Measurements from ENCODE around the gene EIF2S2. TPM values are rescaled to one million over a fixed set of nuclear protein-coding genes. Genes with fewer than 3 reads are reported as not detected.
A peak's percentile ranks its signal among the peaks of the same experiment; 100 is the strongest.

EIF2S2 gene
- total RNA-seq, 1 experiment from 2014 or later: 179 TPM

DNA sequence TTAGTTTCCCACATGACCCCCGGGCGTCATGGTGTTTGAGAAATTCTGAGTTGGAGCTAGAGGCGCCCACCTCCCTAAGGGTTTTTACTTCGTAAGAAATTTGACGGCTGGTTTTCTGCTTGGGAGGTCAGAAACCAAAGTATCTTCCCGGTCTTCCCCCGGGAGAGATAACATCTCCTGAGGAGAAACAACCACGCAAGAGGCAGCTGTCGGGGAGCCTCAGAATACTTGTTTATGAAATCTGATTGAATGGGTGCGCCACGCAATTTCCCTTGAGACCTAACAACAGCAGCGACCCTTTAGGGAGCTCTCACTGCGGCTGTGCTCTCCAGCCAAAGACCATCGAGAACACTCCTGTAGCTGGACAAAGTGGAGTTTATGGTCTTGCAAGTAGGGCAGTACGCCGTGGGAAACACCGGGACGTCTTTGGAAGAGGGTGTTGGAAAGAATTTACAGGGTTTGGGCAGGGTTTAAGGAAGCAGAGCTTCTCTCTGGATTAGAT lies 608 bp upstream of the EIF2S2 start:
- TF ChIP-seq, protein P1, sequence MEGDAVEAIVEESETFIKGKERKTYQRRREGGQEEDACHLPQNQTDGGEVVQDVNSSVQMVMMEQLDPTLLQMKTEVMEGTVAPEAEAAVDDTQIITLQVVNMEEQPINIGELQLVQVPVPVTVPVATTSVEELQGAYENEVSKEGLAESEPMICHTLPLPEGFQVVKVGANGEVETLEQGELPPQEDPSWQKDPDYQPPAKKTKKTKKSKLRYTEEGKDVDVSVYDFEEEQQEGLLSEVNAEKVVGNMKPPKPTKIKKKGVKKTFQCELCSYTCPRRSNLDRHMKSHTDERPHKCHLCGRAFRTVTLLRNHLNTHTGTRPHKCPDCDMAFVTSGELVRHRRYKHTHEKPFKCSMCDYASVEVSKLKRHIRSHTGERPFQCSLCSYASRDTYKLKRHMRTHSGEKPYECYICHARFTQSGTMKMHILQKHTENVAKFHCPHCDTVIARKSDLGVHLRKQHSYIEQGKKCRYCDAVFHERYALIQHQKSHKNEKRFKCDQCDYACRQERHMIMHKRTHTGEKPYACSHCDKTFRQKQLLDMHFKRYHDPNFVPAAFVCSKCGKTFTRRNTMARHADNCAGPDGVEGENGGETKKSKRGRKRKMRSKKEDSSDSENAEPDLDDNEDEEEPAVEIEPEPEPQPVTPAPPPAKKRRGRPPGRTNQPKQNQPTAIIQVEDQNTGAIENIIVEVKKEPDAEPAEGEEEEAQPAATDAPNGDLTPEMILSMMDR (IDR thresholded peaks at IDR 0.05; ENCODE audit: unreplicated experiment): no peak
- peaks cover 49% of the 10 kb centered on the region for H3K4me1 Mint-ChIP-seq (ENCODE audit: low read depth, unreplicated experiment)
- no peaks in the 10 kb centered on the region for H3K9me3 Mint-ChIP-seq (ENCODE audit: low read depth, unreplicated experiment)
- CTCF ChIA-PET: interaction anchor here (0.6 to 2.0 kb wide), 18 partner anchors 11 to 1682 kb away, joined by 3 to 9 read pairs (median 4); partner anchors contain the start of genes PXMP4 and TP53INP2
- peak overlapping the region; percentile 99 for H3K4me3 Mint-ChIP-seq (ENCODE audit: low read depth, unreplicated experiment)
- intact Hi-C loops (cut with micrococcal nuclease; ENCODE audit: unreplicated experiment): loop anchor here (1.0 to 10.0 kb wide), 2 partner anchors 17 to 448 kb away; partner anchors contain the start of genes ACTL10 and C20orf144
- peaks cover 57% of the 10 kb centered on the region for H3K36me3 Mint-ChIP-seq (ENCODE audit: insufficient read depth, unreplicated experiment)
- H3K27me3 Mint-ChIP-seq (ENCODE audit: unreplicated experiment): no peaks in the 10 kb centered on the region
- TSS peak; percentile 96 for BruUV-seq (replicated peaks)
- peak; percentile 36 for DNase-seq
- peak overlapping the region; percentile 100 for H3K27ac Mint-ChIP-seq (ENCODE audit: unreplicated experiment)

DNA sequence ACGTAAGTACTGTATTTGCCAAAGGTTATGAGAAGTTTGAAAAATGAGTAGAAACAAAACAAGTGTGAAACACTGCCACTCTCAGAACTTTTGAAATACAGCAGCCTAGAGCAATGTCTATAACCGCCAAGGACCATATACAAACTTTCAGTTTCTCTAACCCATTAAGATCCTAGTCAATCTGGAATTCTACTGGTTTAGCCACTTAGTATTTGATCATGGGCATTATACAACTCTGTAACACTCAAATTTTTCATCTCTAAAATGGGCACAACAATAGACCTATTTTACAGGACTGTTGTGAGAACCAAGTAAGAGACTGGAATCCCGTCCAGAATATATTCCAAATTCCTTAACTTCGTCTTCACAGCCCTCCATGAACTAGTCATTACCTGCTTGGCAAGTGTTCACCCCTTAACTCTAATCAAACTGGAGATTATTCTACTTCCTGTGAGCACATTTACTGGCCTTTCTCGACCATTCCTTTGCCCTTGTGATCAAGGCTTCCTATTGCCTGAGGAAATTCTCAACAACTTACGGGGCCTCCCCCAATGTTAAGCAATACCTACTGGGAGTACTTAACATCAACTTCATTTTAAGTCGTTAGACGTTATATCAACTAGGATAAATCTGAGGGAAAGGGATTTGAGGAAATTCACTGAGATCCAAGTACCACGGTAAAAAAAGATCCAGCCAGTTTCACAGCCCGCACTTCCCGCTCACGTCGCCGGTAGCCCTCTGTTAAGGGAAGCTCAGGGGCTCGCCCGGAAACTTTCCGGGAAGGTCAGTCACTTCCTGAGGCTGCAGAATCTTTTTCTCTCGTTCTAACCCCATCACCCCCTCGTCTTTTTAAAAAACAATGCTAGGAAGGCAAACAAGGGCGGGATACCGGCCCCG lies 1.1 kb downstream of the EIF2S2 start:
- DNase-seq: peak; percentile 26
- intact Hi-C loops (cut with micrococcal nuclease; ENCODE audit: unreplicated experiment): loop anchor here (10.0 kb wide), 1 partner anchor 446 kb away; the partner anchor contains the start of genes ACTL10 and C20orf144
- CTCF ChIA-PET: interaction anchor here (1.8 to 2.0 kb wide), 2 partner anchors 19 to 118 kb away, joined by 4 to 6 read pairs; no protein-coding TSS in a partner anchor
- Mint-ChIP-seq H3K36me3 (ENCODE audit: insufficient read depth, unreplicated experiment) (peaks cover 73% of the 10 kb centered on the region), H3K27ac (ENCODE audit: unreplicated experiment) (peak overlapping the region; percentile 100), H3K9me3 (ENCODE audit: low read depth, unreplicated experiment) (no peaks in the 10 kb centered on the region), H3K4me1 (ENCODE audit: low read depth, unreplicated experiment) (peaks cover 50% of the 10 kb centered on the region), H3K27me3 (ENCODE audit: unreplicated experiment) (no peaks in the 10 kb centered on the region), H3K4me3 (ENCODE audit: low read depth, unreplicated experiment) (peak overlapping the region; percentile 99)
- TF ChIP-seq, protein P1 (IDR thresholded peaks at IDR 0.05; ENCODE audit: unreplicated experiment): no peak
- BruUV-seq (replicated peaks): TSS peak; percentile 32

GRCh38 chr20:34110025-34110744 lies 1.9 kb downstream of the EIF2S2 start:
- Mint-ChIP-seq H3K36me3 (ENCODE audit: insufficient read depth, unreplicated experiment) (peaks cover 81% of the 10 kb centered on the region), H3K9me3 (ENCODE audit: low read depth, unreplicated experiment) (no peaks in the 10 kb centered on the region), H3K27me3 (ENCODE audit: unreplicated experiment) (no peaks in the 10 kb centered on the region), H3K4me1 (ENCODE audit: low read depth, unreplicated experiment) (peaks cover 58% of the 10 kb centered on the region), H3K4me3 (ENCODE audit: low read depth, unreplicated experiment) (peak overlapping the region; percentile 99), H3K27ac (ENCODE audit: unreplicated experiment) (peak overlapping the region; percentile 100)
- TF ChIP-seq, protein P1 (IDR thresholded peaks at IDR 0.05; ENCODE audit: unreplicated experiment): no peak
- CTCF ChIA-PET: interaction anchor here (0.7 kb wide), 2 partner anchors 78 to 85 kb away, joined by 3 read pairs; no protein-coding TSS in a partner anchor
- no TSS peak for BruUV-seq (replicated peaks)
- intact Hi-C loops (cut with micrococcal nuclease; ENCODE audit: unreplicated experiment): loop anchor here (10.0 kb wide), 1 partner anchor 445 kb away; the partner anchor contains the start of genes ACTL10 and C20orf144
- no peak for DNase-seq

GRCh38 chr20:34109442-34109841 lies 2.6 kb downstream of the EIF2S2 start:
- CTCF ChIA-PET: interaction anchor here (0.7 kb wide), 2 partner anchors 78 to 84 kb away, joined by 3 read pairs; no protein-coding TSS in a partner anchor
- no peaks in the 10 kb centered on the region for H3K27me3 Mint-ChIP-seq (ENCODE audit: unreplicated experiment)
- BruUV-seq (replicated peaks): no TSS peak
- no peak for DNase-seq
- peak overlapping the region; percentile 45 for H3K27ac Mint-ChIP-seq (ENCODE audit: unreplicated experiment)
- peaks cover 66% of the 10 kb centered on the region for H3K4me1 Mint-ChIP-seq (ENCODE audit: low read depth, unreplicated experiment)
- peak overlapping the region; percentile 99 for H3K4me3 Mint-ChIP-seq (ENCODE audit: low read depth, unreplicated experiment)
- H3K9me3 Mint-ChIP-seq (ENCODE audit: low read depth, unreplicated experiment): no peaks in the 10 kb centered on the region
- intact Hi-C loops (cut with micrococcal nuclease; ENCODE audit: unreplicated experiment): no loop called here
- peaks cover 89% of the 10 kb centered on the region for H3K36me3 Mint-ChIP-seq (ENCODE audit: insufficient read depth, unreplicated experiment)
- TF ChIP-seq, protein P1 (IDR thresholded peaks at IDR 0.05; ENCODE audit: unreplicated experiment): no peak
